K562 (cell line): ENCODE data around the gene ITGA11. TPM values are rescaled to one million over a fixed set of nuclear protein-coding genes. Genes with fewer than 3 reads are reported as not detected.

Experiments used
- CUX1 ChIP-seq: fragments of 200-800 bp; sonication (Bioruptor generic); IDR thresholded peaks from 2 replicates; pipeline ENCODE4 v1.6.1; 2016; ENCODE audit warnings: missing genetic modification characterization, missing compliant biosample characterization
- EP300 ChIP-seq: IDR thresholded peaks from 2 replicates; pipeline ENCODE4 v1.6.1; 2012; ENCODE audit warnings: low read length, improper control_type of control experiment
- FOXK1 ChIP-seq: sonication (generic); formaldehyde crosslinking; IDR thresholded peaks from 2 replicates; pipeline ENCODE4 v1.8.0; 2022; ENCODE audit warnings: missing genetic modification reagents, mild to moderate bottlenecking, borderline replicate concordance
- MBD2 ChIP-seq: sonication (generic); IDR thresholded peaks from 2 replicates; pipeline ENCODE4 v1.6.1; 2016; ENCODE audit warnings: low read depth, borderline replicate concordance
- NFRKB ChIP-seq: fragments of 450-650 bp; IDR thresholded peaks from 2 replicates; pipeline ENCODE4 v1.6.1; 2016; ENCODE audit warnings: low read depth
- NR4A1 ChIP-seq, 2 experiments: fragments of 250-450 bp in 1 of 2; fragments of 450-650 bp in 1 of 2; sonication (Bioruptor Pico) in 1 of 2; IDR thresholded peaks; 2 replicates each; pipeline versions ENCODE4 v1.4.0 to v1.6.1; 2016 to 2020; ENCODE audit warnings: mild to moderate bottlenecking in 2 of 2, missing compliant biosample characterization in 1 of 2, missing genetic modification characterization in 1 of 2, moderate library complexity in 1 of 2
- SAFB ChIP-seq: fragments of 200-400 bp; formaldehyde crosslinking; IDR thresholded peaks from 2 replicates; pipeline ENCODE4 v1.6.1; 2017; ENCODE audit warnings: low read depth, low read length, borderline replicate concordance
- polyA plus RNA-seq, 8 experiments: library from polyadenylated mRNA; depleted of rRNA in 4 of 8; stranded (reverse) in 5 of 8; unstranded in 3 of 8; fragments of >200 nt; fragmentation: Nextera tagmentation in 2 of 8; fragmentation: Illumina TruSeq in 1 of 8; extraction: Ambion mirVana in 2 of 8; extraction: Trizol in 1 of 8; gene quantifications; 2 replicates each; pipeline versions ENCODE4 v1.2.1 to v1.2.3, GENCODE V29; 2011 to 2014; ENCODE audit warnings: inconsistent platforms in 1 of 8, missing spikeins in 1 of 8
- total RNA-seq, 7 experiments: library from RNA; depleted of rRNA in 6 of 7; stranded (reverse); fragments of >200 nt in 6 of 7; fragmentation: Illumina TruSeq in 2 of 7; extraction: Trizol in 2 of 7; gene quantifications; 2 replicates each; pipeline versions ENCODE4 v1.2.1 to v1.2.3, GENCODE V29; 2011 to 2021; ENCODE audit warnings: low replicate concordance in 1 of 7

ITGA11 gene
- total and polyA plus RNA-seq, 9 of the 15 experiments (the other 6 are each of a cell fraction or from before 2014, with no cell fraction given) = 0.01 TPM; not detected in 8

GRCh38 chr15:68436680-68437079, 4.7 kb upstream of the ITGA11 start (continued):
- TF ChIP-seq NR4A1 (CRISPR knock-in tag; IDR thresholded peaks at IDR 0.05) (no peak), NR4A1 (tag; IDR thresholded peaks at IDR 0.05) (no peak), FOXK1 (CRISPR knock-in tag) (no peak), NFRKB (no peak), EP300 (no peak), CUX1 (CRISPR knock-in tag) (no peak), SAFB (no peak), MBD2 (no peak)
- TF ChIP-seq, all 486 proteins: peak for 0
